NCI-H1930 (cell line): ENCODE results near the gene CYB5R4.

Experiments used
- DNase-seq, 2 experiments: peaks; one replicate each; lab custom pipeline; 2025; lab: John Stamatoyannopoulos, UW

The CYB5R4 gene

DNA sequence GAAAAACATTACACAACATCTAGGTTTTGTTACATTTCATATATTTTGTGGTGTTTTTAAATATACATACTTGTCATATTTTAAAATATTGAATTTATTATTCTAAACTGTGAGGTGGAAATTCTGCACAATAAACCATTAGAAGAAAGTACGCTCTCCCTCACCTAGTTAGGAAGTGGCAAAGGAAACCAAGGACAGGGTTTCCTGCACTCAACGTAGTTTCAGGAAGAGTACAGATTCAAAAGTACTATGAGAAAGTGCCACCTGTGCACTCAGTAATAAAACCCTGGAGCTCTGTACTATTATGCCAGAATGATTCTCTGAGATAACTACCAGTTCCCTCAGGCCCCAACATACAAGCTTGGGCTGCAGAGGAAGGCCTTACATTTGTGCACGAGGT, 119.5 kb downstream of the CYB5R4 start:
- no peak for DNase-seq

DNA sequence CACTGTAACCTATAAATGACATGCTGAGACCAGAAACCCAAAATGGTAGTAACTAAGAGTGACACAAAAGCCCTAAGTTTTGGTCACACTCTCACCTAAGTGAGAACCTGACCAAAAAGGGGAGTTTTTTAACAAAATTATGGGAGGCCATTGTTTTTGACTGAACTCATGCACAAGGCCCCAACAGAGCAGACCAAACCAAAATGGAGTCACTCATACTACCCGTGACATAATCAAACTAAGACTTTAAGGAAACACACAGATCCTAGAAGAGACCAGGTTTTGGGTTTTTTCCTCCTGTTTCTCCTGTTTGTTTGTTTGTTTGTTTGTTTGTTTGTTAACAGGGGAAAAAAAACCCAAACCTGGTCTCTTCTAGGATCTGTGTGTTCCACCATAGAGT, 124.9 kb downstream of the CYB5R4 start:
- no peak for DNase-seq

DNA sequence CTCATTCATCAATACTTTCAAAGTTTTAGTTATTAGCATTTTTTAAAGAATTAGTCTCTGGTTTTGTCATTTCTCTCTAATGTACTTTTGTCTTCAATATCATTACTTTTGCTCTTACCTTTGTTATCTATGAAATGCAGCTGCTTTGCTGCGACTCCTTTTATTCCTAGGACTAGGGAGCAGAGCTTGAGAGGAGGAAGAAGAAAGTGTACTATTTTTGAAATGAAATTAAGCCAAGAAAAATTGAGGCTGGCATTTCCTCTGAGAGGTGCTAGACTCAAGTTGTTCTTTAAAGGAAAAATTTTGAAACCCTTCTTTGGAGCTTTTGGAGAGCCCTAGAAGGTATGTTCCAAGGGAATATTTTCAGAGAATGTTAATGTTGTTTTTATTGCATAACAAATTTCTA, 125.8 kb downstream of the CYB5R4 start:
- no peak for DNase-seq

DNA sequence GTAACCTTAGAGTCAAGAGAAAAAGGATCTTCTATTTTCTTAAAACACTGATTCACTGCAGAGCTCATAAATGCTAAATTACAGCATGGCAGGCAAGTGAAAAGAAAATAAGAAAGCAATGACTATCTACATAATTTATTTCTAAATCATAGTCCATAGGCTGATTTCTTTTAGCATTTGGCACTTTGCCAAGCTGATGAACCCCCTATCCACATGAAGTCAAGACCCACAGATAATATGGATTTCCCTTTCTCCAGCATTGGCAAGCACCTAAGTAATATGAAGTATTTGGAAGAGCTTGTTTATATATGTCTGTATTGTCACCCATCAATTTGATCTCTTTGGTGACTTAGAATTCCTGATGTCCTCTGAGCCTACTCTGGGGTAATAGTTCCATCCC, 126.2 kb downstream of the CYB5R4 start:
- no peak for DNase-seq

DNA sequence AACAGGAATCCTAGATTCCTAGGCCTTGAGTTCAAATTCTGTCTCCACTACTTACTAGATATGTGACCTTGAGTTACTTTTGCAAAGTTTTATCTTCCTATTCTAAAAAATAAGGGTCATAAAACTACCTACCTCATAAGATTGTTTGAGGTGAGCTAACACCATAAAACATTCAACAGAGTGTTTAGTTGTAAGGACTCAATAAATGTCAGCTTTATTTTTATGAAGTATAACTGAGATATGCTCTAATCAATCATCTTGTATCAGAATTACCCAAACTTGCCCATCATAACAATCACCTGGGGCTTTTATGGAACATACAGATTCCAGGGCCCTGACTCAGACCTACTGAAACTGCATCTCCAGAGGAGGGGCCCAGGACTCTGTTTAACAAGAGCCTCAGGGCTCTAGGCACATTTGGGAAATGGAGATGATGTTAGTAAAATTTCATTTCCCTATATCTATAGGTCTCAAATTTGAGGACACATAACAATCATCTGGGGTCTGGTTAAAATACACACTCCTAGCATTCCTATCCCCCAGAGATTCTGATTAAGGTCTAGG, 138.6 kb downstream of the CYB5R4 start:
- DNase-seq, result no peak

DNA sequence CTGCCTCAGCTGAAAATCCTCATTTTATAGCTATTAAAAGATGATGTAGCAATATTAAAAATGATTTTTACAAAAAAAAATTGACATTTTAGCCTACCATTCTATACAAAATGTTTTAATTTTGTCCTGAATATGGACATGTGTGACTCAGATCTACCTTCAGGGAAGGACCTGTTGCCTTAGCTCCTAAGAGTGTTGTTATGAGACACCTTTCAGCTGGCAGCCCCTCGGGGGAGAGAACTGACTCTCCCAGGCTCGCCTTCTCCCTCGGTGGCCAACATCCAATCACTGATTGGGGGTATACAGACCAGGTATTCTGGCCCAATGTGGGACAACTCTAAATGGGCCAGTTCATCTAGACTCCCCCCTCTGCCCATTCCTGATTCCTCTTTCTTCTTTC, 141.6 kb downstream of the CYB5R4 start:
- no peak for DNase-seq

DNA sequence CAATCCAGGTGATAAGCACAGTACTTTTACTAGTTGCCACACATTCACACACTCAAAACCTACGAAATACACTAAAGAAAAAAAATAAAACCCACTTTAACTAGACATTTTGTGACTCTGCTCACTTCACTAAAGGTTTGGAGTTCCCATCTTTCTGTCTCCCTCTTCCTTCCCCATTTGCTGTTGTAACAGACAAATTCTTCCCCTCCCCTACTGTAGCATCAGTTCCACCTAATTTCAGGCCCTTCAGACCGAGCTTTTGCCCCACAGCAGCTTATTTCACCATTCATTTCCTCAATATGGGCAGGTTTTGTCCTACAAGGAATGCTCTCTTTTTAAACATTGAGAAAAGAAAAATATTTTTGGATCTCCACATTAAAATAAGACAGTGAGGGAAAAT, 142.7 kb downstream of the CYB5R4 start:
- DNase-seq, result no peak

DNA sequence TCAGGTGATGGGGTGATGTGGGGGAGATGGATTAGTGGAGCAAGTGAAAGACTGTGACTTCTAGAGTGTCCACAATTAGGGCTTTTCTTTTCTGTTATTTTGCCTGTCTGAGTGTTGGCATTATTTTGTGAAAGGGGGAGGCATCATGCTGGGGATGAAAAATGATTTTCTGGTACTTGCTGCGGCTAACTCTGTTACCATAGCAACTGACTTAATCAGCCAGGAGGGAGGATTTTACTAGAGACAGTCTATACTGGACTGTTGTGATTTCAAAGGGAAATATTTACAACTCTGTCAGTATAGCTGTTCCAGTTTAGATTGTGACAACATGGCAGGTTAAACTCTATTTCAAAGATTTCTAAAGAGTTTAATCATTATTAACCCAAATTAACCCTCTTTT, 143.6 kb downstream of the CYB5R4 start:
- DNase-seq, result no peak

DNA sequence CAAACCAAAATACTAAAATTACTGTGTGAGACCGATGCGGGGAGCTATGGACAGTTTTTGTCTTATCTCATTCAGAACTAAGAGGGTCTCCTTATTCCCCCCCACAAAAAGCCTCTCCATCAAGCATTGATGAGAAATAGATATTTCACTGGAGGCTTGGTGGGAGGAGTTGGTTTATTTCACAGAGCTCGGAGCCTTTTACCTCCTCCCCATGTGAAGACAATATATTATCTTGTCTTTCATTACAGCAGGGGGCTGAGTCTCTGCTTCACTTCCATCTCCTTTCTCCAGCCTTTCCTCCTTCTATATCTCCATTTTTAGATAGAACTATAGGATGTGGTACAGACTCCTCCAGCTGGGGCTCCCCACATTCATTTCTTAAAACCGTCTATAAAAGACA, 144.2 kb downstream of the CYB5R4 start:
- no peak for DNase-seq

DNA sequence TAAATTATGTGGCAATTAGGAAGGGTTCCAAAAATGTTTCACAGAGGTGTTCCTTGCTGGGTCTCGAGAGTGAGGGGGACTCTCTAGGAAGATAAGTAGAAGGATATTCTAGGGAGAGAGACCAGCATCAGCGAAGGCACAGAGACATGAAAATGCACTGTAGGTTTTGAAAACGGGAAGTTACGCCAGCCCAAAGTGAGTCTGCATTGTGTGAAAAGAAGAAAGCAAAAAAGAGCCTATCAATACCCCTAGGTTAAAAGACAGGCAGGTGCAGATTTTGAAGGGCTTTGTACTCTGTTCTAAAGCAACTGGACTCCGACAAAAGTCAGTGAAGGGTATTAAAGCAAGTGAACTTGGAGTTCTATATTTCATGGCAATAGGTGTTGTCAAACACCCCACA, 148.4 kb downstream of the CYB5R4 start:
- DNase-seq, result no peak

DNA sequence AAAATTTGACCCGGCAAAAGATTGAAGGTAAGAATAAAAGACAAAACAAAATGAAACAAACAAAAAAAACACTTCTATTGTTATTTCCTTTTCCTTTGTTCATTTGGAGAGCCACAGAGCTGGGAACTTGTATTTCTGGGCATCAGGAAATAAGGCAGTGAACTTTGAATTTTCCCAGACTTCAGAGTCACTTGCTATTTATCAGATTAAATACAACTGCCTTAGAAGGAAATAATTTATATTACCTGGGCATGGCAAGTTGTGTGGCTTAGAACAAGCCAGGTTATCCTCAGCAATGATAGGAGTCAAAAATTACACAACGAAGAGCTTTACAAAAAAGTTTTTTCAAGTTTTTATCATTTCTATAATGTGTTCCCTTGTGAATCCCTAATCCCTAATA, 153.9 kb downstream of the CYB5R4 start:
- no peak for DNase-seq

DNA sequence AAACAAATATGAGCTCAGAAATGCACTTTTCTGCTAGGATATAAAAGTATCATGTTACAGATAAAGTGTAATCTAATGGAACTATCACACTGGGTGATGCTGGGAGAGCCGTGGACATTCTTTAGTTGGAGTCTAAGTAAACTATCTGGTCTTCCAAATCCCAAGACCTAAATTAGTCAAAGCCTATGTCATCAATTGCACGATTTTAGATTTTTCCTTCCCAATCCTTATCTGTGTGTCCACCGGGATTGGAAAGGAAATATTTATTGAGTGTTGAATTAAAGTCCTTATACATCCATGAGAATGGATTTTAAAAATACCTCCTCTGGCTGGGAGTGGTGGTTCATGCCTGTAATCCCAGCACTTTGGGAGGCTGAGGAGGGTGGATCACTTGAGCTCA, 154.4 kb downstream of the CYB5R4 start:
- DNase-seq, result no peak

DNA sequence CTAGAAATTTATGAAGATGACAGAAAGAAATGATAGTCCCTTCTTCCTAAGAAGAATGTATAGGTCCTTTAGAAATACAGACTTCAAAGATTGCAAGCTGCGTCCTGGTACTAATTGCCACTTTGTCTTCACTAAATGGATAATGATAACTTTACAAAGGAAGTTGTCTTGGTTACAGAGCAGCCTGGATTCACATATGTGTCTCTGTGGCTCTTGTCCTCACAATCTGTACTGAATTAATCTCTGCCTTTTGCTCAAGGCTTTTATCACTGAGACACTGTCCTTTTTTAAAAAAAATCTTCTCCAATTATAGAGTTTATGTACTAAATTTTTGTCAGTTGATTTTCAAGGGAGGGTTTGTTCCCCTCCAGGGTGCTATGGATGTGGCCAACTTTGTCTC, 156.5 kb downstream of the CYB5R4 start:
- no peak for DNase-seq
